GM10266 (cell line): Measurements from ENCODE around the gene HACD3.
"Not testable (repeated sequence)": the region's sequence is repeated elsewhere in the genome, so short reads cannot be mapped to it uniquely, and the experiment has no call there.

Source experiments
- DNase-seq: peaks from one replicate; pipeline ENCODE4 v3.0.0; 2012; ENCODE audit errors: extremely low spot score
- TF ChIP-seq, protein P1 (sequence below): IDR thresholded peaks from 2 replicates; pipeline ENCODE4 v1.5.1; 2012; ENCODE audit warnings: mild to moderate bottlenecking, low read depth; ENCODE audit not compliant: control insufficient read depth, insufficient read depth; ENCODE audit errors: missing control alignments

HACD3 gene

DNA sequence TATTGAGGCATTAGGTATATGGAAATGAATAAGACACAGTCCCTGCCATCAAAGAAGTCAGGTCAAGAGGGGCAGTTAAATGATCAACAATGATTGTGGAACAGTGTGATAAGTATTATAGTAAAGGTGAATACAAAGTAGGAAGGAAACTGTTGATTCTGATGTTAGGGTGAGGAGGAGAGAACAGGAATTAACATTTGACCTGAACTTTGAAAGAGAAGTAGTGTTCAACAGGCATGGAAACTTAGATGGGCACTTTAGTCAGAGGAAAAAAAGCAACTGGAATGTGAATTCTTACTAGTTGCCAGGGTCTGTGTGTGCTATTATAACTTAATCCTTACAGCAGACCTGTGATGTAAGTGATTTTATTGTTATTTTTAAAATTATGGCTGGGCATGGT is 17.6 kb downstream of the HACD3 start:
- TF ChIP-seq, protein P1, sequence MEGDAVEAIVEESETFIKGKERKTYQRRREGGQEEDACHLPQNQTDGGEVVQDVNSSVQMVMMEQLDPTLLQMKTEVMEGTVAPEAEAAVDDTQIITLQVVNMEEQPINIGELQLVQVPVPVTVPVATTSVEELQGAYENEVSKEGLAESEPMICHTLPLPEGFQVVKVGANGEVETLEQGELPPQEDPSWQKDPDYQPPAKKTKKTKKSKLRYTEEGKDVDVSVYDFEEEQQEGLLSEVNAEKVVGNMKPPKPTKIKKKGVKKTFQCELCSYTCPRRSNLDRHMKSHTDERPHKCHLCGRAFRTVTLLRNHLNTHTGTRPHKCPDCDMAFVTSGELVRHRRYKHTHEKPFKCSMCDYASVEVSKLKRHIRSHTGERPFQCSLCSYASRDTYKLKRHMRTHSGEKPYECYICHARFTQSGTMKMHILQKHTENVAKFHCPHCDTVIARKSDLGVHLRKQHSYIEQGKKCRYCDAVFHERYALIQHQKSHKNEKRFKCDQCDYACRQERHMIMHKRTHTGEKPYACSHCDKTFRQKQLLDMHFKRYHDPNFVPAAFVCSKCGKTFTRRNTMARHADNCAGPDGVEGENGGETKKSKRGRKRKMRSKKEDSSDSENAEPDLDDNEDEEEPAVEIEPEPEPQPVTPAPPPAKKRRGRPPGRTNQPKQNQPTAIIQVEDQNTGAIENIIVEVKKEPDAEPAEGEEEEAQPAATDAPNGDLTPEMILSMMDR, result no peak
- no peak for DNase-seq

DNA sequence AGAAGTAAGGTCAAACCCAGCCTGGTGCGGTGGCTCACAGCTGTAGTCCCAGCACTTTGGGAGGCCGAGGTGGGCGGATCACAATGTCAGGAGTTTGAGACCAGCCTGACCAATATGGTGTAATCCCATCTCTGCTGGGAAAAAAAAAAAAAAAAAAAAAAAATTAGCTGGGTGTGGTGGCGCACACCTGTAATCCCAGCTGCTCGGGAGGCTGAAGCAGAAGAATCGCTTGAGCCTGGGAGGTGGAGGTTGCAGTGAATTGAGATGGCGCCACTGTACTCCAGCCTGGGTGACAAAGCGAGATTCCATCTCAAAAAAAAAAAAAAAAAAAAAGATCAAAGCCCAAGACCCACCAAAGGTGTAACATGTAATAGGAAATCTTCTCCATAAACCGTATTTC is 19.0 kb downstream of the HACD3 start:
- not testable (repeated sequence) for DNase-seq

DNA sequence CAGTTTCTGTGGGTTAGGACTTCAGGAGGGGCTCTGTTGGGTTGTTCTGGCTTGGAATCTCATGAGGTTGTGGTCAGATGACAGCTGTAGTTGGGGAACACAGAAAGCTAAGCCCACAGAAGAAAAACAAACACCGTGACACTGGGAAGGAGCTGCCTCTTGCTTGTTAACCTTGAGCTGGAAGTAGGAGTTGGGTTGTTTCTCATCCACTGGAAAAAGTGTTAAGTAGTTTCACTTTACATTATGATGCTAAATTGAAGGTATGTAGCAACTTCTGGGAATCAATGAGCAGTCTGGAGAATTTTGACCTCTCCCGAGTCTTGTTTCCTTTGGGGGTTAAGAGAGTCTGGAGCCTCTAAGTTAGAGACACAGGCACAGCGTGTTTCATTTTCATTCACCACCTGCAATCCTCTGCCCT is 20.4 kb downstream of the HACD3 start:
- DNase-seq, result no peak
- TF ChIP-seq, protein P1, result no peak

DNA sequence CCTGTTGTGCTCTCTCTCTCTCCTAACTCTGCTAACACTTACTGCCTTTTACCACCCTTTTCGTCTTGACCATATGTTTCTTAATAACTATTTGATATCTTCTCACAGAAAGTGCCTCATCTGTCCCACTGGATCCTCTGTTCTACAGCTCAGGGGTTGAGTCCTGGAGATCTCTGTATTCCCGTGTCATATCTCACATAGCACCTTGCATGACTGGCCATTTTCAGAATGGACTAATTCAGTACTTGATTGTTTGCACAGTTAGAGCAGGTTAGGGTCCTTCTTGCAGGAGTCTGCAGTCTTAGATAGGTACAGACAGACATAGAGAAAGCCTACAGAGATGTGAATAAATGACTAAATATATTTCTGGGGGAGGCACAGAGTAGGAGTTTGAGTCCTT is 20.9 kb downstream of the HACD3 start:
- TF ChIP-seq, protein P1, result no peak
- no peak for DNase-seq

DNA sequence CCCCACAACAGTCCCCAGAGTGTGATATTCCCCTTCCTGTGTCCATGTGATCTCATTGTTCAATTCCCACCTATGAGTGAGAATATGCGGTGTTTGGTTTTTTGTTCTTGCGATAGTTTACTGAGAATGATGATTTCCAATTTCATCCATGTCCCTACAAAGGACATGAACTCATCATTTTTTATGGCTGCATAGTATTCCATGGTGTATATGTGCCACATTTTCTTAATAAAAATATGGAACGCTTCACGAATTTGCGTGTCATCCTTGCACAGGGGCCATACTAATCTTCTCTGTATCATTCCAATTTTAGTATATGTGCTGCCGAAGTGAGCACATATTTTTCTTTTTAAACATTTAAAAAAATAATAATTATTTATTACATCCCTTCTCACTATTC is 22.6 kb downstream of the HACD3 start:
- not testable (repeated sequence) for DNase-seq

DNA sequence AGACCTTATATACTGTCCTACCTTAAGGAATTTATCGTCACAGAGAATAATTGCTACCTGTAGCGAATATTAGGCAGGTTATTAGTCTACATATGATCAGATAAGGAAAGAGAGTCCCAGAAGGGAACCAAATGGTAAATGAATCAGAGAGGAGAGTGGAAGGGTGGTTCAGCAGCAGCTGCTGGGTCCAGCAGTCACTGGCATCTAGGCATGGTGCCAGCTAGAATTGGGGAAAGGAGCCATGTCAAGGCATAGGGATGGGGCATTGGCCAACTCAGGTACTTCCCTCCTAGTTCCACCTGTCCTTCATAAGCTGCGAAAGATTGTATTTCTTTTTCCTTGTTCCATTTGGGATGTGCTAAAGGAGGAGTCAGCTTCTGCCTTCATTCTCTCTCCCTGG is 23.4 kb downstream of the HACD3 start:
- TF ChIP-seq, protein P1, result no peak

DNA sequence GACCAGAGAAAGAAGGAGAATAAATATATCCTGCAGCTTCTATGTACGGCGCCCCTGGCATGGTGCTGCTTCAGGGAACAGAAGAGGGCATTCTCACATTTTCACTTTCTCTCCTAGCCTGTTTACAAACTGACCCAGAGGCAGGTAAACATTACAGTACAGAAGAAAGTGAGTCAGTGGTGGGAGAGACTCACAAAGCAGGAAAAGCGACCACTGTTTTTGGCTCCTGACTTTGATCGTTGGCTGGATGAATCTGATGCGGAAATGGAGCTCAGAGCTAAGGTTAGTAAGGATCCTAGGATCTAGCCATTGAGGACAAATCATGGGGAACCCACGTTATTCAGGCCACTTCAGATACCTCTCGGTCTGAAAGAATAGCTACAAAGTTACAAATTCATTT is 26.4 kb downstream of the HACD3 start:
- TF ChIP-seq, protein P1, result no peak
- DNase-seq, result no peak

More for the DNA sequence above, 23.4 kb downstream of the HACD3 start:
- no peak for DNase-seq

DNA sequence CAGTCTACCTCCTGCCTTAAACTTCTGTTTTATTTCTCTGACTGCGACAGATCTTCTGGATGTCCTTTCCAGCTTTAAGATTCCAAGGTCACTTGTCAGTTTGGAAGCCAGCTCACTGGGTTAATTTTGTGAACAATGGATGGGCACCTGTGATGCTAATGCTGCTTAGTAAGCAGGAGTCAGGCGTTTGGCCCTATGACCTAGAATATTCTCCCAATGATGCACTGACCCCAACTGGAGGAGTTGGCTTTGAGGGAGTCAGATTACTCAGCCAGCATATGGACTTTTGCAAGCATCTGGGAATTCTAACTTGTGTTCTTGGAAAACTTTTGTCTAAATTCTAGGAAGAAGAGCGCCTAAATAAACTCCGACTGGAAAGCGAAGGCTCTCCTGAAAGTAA is 28.1 kb downstream of the HACD3 start:
- TF ChIP-seq, protein P1, result no peak
- DNase-seq, result no peak
